ENCODE results near the gene GSDMA. TPM values are rescaled to one million over a fixed set of nuclear protein-coding genes. Genes with fewer than 3 reads are reported as not detected.
"Not testable (repeated sequence)": the region's sequence is repeated elsewhere in the genome, so short reads cannot be mapped to it uniquely, and the experiment has no call there.

The GSDMA gene
- total and polyA plus RNA-seq, 8 donors: 0.09 to 0.73 TPM; not detected in 6

GRCh38 chr17:39944393-39944711, 18.5 kb upstream of the GSDMA start:
- no peak overlapping the region for H3K27ac ChIP-seq
- no peak for ATAC-seq
- 73 to 81% methylated on average over 16 of the region's 16 CpGs for WGBS, 2 donors

GRCh38 chr17:39946551-39947330, 16.1 kb upstream of the GSDMA start:
- Histone ChIP-seq H3K27ac (no peak overlapping the region), H3K27me3 (no peaks in the 10 kb centered on the region), H3K9me3 (no peaks in the 10 kb centered on the region), H3K4me3 (no peak overlapping the region), H3K4me1 (peaks cover 0 to 3% (median 0%) of the 10 kb centered on the region in 3 donors), H3K36me3 (no peaks in the 10 kb centered on the region)
- FAIRE-seq (no peak), DNase-seq (no peak), ATAC-seq (no peak)
- intact Hi-C loops (cut with DNase I): no loop called here
- WGBS, 2 donors: 80 to 83% methylated on average over 15 of the region's 15 CpGs
- TF ChIP-seq CTCF (IDR thresholded peaks at IDR 0.05): no peak

More at GRCh38 chr17:39944393-39944711, 18.5 kb upstream of the GSDMA start:
- no peaks in the 10 kb centered on the region for H3K9me3 ChIP-seq
- intact Hi-C loops (cut with DNase I): no loop called here
- no peaks in the 10 kb centered on the region for H3K4me1 ChIP-seq
- FAIRE-seq (no peak), DNase-seq (no peak)
- TF ChIP-seq CTCF (IDR thresholded peaks at IDR 0.05): no peak
- H3K36me3 ChIP-seq: no peaks in the 10 kb centered on the region
- no peaks in the 10 kb centered on the region for H3K27me3 ChIP-seq
- H3K4me3 ChIP-seq: no peak overlapping the region

- H3K9me3 ChIP-seq; FAIRE-seq; ATAC-seq; intact Hi-C loops (cut with DNase I); DNase-seq; H3K27ac ChIP-seq; H3K4me3 ChIP-seq; H3K36me3 ChIP-seq; H3K4me1 ChIP-seq; H3K27me3 ChIP-seq: not testable (repeated sequence)
- WGBS, 2 donors: 85 to 97% methylated on average over 5 of the region's 5 CpGs
Measured at GRCh38 chr17:39948489-39948828, 14.3 kb upstream of the GSDMA start.

- intact Hi-C loops (cut with DNase I): no loop called here
- no peaks in the 10 kb centered on the region for H3K9me3 ChIP-seq
- DNase-seq (no peak), FAIRE-seq (no peak), ATAC-seq (no peak)
- TF ChIP-seq CTCF (IDR thresholded peaks at IDR 0.05): no peak
- no peaks in the 10 kb centered on the region for H3K27me3 ChIP-seq
- H3K4me3 ChIP-seq: no peak overlapping the region
- H3K4me1 ChIP-seq: peaks cover 0 to 6% (median 3%) of the 10 kb centered on the region in 3 donors
- no peaks in the 10 kb centered on the region for H3K36me3 ChIP-seq
- peak overlapping the region in 1 of 4 donors; percentile 28 for H3K27ac ChIP-seq
- WGBS, 2 donors: 77 to 90% methylated on average over 2 of the region's 2 CpGs
Measured at GRCh38 chr17:39949028-39949427, 13.8 kb upstream of the GSDMA start.

- 36 to 37% methylated on average over 5 of the region's 5 CpGs for WGBS, 2 donors
- no peak overlapping the region for H3K4me3 ChIP-seq
- H3K9me3 ChIP-seq: no peaks in the 10 kb centered on the region
- H3K27ac ChIP-seq: no peak overlapping the region
- H3K4me1 ChIP-seq: peaks cover 0 to 6% (median 3%) of the 10 kb centered on the region in 3 donors
- intact Hi-C loops (cut with DNase I): no loop called here
- ATAC-seq (no peak), DNase-seq (peak in 4 of 6 donors; percentile 26 to 54 (median 34)), FAIRE-seq (no peak)
- TF ChIP-seq CTCF (IDR thresholded peaks at IDR 0.05): no peak
- H3K36me3 ChIP-seq: no peaks in the 10 kb centered on the region
- no peaks in the 10 kb centered on the region for H3K27me3 ChIP-seq
Measured at GRCh38 chr17:39950871-39951348, 11.9 kb upstream of the GSDMA start.

Data from pancreas (tissue), 10 donors.